GM12878 (cell line): ENCODE measurements around the gene KRT80. TPM values are rescaled to one million over a fixed set of nuclear protein-coding genes. Genes with fewer than 3 reads are reported as not detected.

Source experiments
- ATAC-seq: fragments of 200-7000 bp; cut with Tn5 transposase; 3 replicates; pipeline ENCODE4 v1.9.1; 2020; ENCODE audit warnings: mild to moderate bottlenecking, moderate library complexity
- BruUV-seq: library from RNA; stranded (reverse); fragments of 400-500 nt; replicated peaks from 2 replicates; lab custom pipeline; 2021; lab: Mats Ljungman, UMichigan
- CTCF ChIA-PET: fragments of 300-600 bp; sonication (Branson Sonifier 250); formaldehyde crosslinking; extraction: SDS; loops from one replicate; lab custom pipeline; 2021; ENCODE audit warnings: inconsistent platforms; lab: Yijun Ruan, JAX
- POLR2A ChIA-PET: fragments of 350-600 bp; formaldehyde crosslinking; extraction: SDS; loops from one replicate; lab custom pipeline; 2021; ENCODE audit warnings: inconsistent platforms; lab: Charles Lee
- RAD21 ChIA-PET: fragments of 300-600 bp; sonication (Branson Sonifier 250); formaldehyde crosslinking; loops from one replicate; lab custom pipeline; 2023; ENCODE audit warnings: antibody characterized with exemption; ENCODE audit not compliant: unreplicated experiment; lab: Charles Lee
- SMC1A ChIA-PET: fragments of 300-600 bp; sonication (Branson Sonifier 250); formaldehyde crosslinking; loops from one replicate; lab custom pipeline; 2023; ENCODE audit not compliant: unreplicated experiment, uncharacterized antibody; lab: Charles Lee
- DNase-seq: peaks from one replicate; pipeline ENCODE4 v3.0.0-alpha.2; 2011; ENCODE audit warnings: low read depth, low spot score
- FAIRE-seq: peaks from 3 replicates; lab custom pipeline; 2011; peaks lifted over from hg19 to GRCh38; lab: Jason Lieb, UNC
- H2AFZ ChIP-seq: 2 replicates; pipeline ENCODE4 v1.6.0; 2011; ENCODE audit warnings: low read depth, low read length, control low read depth; ENCODE audit not compliant: control insufficient read depth
- H3K27ac ChIP-seq: 2 replicates; pipeline ENCODE4 v1.5.1; 2011; ENCODE audit warnings: control low read depth; ENCODE audit not compliant: control insufficient read depth, insufficient read depth
- H3K27me3 ChIP-seq, 2 experiments: replicated peaks in 1 of 2; 2 replicates each; pipeline versions ENCODE4 v1.6.0 to v1.6.1; 2011; ENCODE audit warnings: low read length in 1 of 2; ENCODE audit not compliant: control insufficient read depth in 2 of 2, insufficient read depth in 2 of 2
- H3K36me3 ChIP-seq, 2 experiments: 2 replicates each; pipeline ENCODE4 v1.5.1; 2011; ENCODE audit warnings: low read length in 1 of 2; ENCODE audit not compliant: control insufficient read depth in 2 of 2, insufficient read depth in 2 of 2
- H3K4me1 ChIP-seq: 2 replicates; pipeline ENCODE4 v1.6.1; 2011; ENCODE audit warnings: mild to moderate bottlenecking, low read length, moderate library complexity, mixed read lengths; ENCODE audit not compliant: control insufficient read depth, insufficient read depth
- H3K4me2 ChIP-seq: 2 replicates; pipeline ENCODE4 v1.6.0; 2011; ENCODE audit warnings: control low read depth; ENCODE audit not compliant: control insufficient read depth, insufficient read depth
- H3K4me3 ChIP-seq: fragments of 200-600 bp; sonication (generic); 2 replicates; pipeline ENCODE4 v1.5.1; 2016
- H3K79me2 ChIP-seq: 2 replicates; pipeline ENCODE4 v1.6.0; 2011; ENCODE audit warnings: low read length; ENCODE audit not compliant: control insufficient read depth, insufficient read depth
- H3K9ac ChIP-seq: 2 replicates; pipeline ENCODE4 v1.8.0; 2011; ENCODE audit warnings: low read length, control low read depth, mixed read lengths; ENCODE audit not compliant: control insufficient read depth, insufficient read depth
- H3K9me3 ChIP-seq: replicated peaks from 3 replicates; pipeline ENCODE4 v1.5.1; 2011; ENCODE audit warnings: mild to moderate bottlenecking, low read length; ENCODE audit not compliant: control insufficient read depth, insufficient read depth
- H4K20me1 ChIP-seq: 2 replicates; pipeline ENCODE4 v1.6.0; 2011; ENCODE audit not compliant: control insufficient read depth, insufficient read depth
- BCL11A ChIP-seq: IDR thresholded peaks from 2 replicates; pipeline ENCODE4 v1.6.1; 2011; ENCODE audit warnings: low read depth, low read length
- E2F8 ChIP-seq: fragments of 450-650 bp; IDR thresholded peaks from 2 replicates; pipeline ENCODE4 v1.6.1; 2018; ENCODE audit warnings: mild to moderate bottlenecking, low read depth, moderate library complexity; ENCODE audit not compliant: partially characterized antibody
- HCFC1 ChIP-seq: fragments of 150-350 bp; IDR thresholded peaks from 2 replicates; pipeline ENCODE4 v1.6.1; 2014; ENCODE audit warnings: low read length
- IRF3 ChIP-seq: fragments of 450-650 bp; IDR thresholded peaks from 2 replicates; pipeline ENCODE4 v1.6.1; 2014; ENCODE audit warnings: mild to moderate bottlenecking
- IRF5 ChIP-seq: fragments of 450-650 bp; IDR thresholded peaks from 2 replicates; pipeline ENCODE4 v1.6.1; 2017; ENCODE audit warnings: borderline replicate concordance
- KDM1A ChIP-seq: fragments of 200-600 bp; sonication (generic); IDR thresholded peaks from 2 replicates; pipeline ENCODE4 v1.6.1; 2016; ENCODE audit warnings: borderline replicate concordance
- MLLT1 ChIP-seq: fragments of 450-650 bp; IDR thresholded peaks from 2 replicates; pipeline ENCODE4 v1.6.1; 2016; ENCODE audit warnings: mild to moderate bottlenecking
- MYB ChIP-seq: fragments of 150-350 bp; IDR thresholded peaks from 2 replicates; pipeline ENCODE4 v1.6.1; 2014; ENCODE audit warnings: mild to moderate bottlenecking, low read depth, low read length, borderline replicate concordance
- NBN ChIP-seq: fragments of 450-650 bp; IDR thresholded peaks from 2 replicates; pipeline ENCODE4 v1.6.1; 2016
- PAX5 ChIP-seq: IDR thresholded peaks from 2 replicates; pipeline ENCODE4 v1.6.1; 2011; ENCODE audit warnings: low read depth, low read length, borderline replicate concordance
- POLR2A ChIP-seq: IDR thresholded peaks from 2 replicates; pipeline ENCODE4 v1.6.1; 2011; ENCODE audit warnings: low read depth, mild to moderate bottlenecking, low read length
- POLR2AphosphoS2 ChIP-seq: IDR thresholded peaks from 2 replicates; pipeline ENCODE4 v1.6.1; 2011; ENCODE audit warnings: low read depth, mild to moderate bottlenecking, low read length, improper control_type of control experiment, moderate library complexity
- POLR2AphosphoS5 ChIP-seq: IDR thresholded peaks from 2 replicates; pipeline ENCODE4 v1.6.1; 2011; ENCODE audit warnings: mild to moderate bottlenecking, low read length, inconsistent platforms
- RELB ChIP-seq: fragments of 450-650 bp; IDR thresholded peaks from 2 replicates; pipeline ENCODE4 v1.6.1; 2017; ENCODE audit warnings: low read depth, mild to moderate bottlenecking, moderate library complexity
- RFX5 ChIP-seq: IDR thresholded peaks from 2 replicates; pipeline ENCODE4 v1.6.1; 2011; ENCODE audit warnings: low read depth, low read length, improper control_type of control experiment
- SPI1 ChIP-seq: IDR thresholded peaks from 2 replicates; pipeline ENCODE4 v1.6.1; 2011; ENCODE audit warnings: low read depth, mild to moderate bottlenecking, low read length, moderate library complexity, borderline replicate concordance; ENCODE audit not compliant: insufficient read depth
- YBX1 ChIP-seq: fragments of 450-650 bp; IDR thresholded peaks from 2 replicates; pipeline ENCODE4 v1.6.1; 2016; ENCODE audit warnings: antibody characterized with exemption
- ZNF24 ChIP-seq: fragments of 450-650 bp; IDR thresholded peaks from 2 replicates; pipeline ENCODE4 v1.6.1; 2017; ENCODE audit warnings: antibody characterized with exemption, mild to moderate bottlenecking
- ZSCAN29 ChIP-seq: fragments of 450-650 bp; IDR thresholded peaks from 2 replicates; pipeline ENCODE4 v1.6.1; 2017; ENCODE audit warnings: mild to moderate bottlenecking, moderate library complexity
- WGBS: methylation state at CpG from one replicate; pipeline ENCODE4 v1.1.6; 2016; ENCODE audit warnings: low lambda C conversion rate; ENCODE audit not compliant: insufficient replicate concordance, insufficient coverage; ENCODE audit errors: missing lambda C conversion rate; 5-methylcytosine and 5-hydroxymethylcytosine counted together
- in situ Hi-C: fragments of 300-500 bp; cut with MboI; formaldehyde crosslinking; loops from 9 replicates; pipeline ENCODE4 v1.14.3; 2018; ENCODE audit warnings: mixed read lengths
- intact Hi-C: fragments of 100-400 bp; cut with micrococcal nuclease; formaldehyde crosslinking; loops from one replicate; pipeline ENCODE4 v1.14.2; 2022; ENCODE audit not compliant: unreplicated experiment
- polyA plus RNA-seq, 11 experiments: library from polyadenylated mRNA; depleted of rRNA in 4 of 11; unstranded in 6 of 11; stranded (reverse) in 5 of 11; fragments of >200 nt; fragmentation: Nextera tagmentation in 4 of 11; fragmentation: Illumina TruSeq in 1 of 11; extraction: Ambion mirVana in 4 of 11; extraction: Trizol in 1 of 11; gene quantifications; 1 replicate in 1 of 11; 2 replicates in 10 of 11; pipeline versions ENCODE4 v1.2.1 to v1.2.3, GENCODE V29; 2011 to 2016; ENCODE audit warnings: inconsistent platforms in 2 of 11, missing spikeins in 2 of 11, low read depth in 1 of 11
- total RNA-seq, 4 experiments: library from RNA; depleted of rRNA in 3 of 4; stranded (reverse); fragments of >200 nt in 3 of 4; fragmentation: Illumina TruSeq in 1 of 4; extraction: Trizol in 1 of 4; gene quantifications; 2 replicates each; pipeline versions ENCODE4 v1.2.1 to v1.2.3, GENCODE V29; 2013 to 2021

The KRT80 gene
- total and polyA plus RNA-seq, 10 of the 15 experiments (the other 5 are each of a cell fraction or from before 2014, with no cell fraction given), result 0.01 TPM; not detected in 9

GRCh38 chr12:52228366-52228765 is 36.6 kb upstream of the KRT80 start:
- ChIA-PET SMC1A (no interaction called here), POLR2A (no interaction called here)
- H3K36me3 ChIP-seq, result no peaks in the 10 kb centered on the region
- H3K27ac ChIP-seq, result no peak overlapping the region
- no peak overlapping the region for H3K4me3 ChIP-seq
- no peak for ATAC-seq
- no peak overlapping the region for H3K4me2 ChIP-seq
- WGBS, result 13% methylated on average over 3 of the region's 3 CpGs
- no peak for TF ChIP-seq MLLT1
- TF ChIP-seq E2F8, result no peak
- TF ChIP-seq SPI1, result no peak
- TF ChIP-seq MYB, result no peak
- TF ChIP-seq ZSCAN29, result no peak
- no peak for TF ChIP-seq PAX5
- no peak for TF ChIP-seq POLR2AphosphoS2
- no peak for TF ChIP-seq POLR2AphosphoS5
- no peak for TF ChIP-seq IRF3
- no peak for TF ChIP-seq HCFC1
- TF ChIP-seq KDM1A, result no peak
- TF ChIP-seq NBN, result no peak
- no peak for TF ChIP-seq RELB
- TF ChIP-seq BCL11A, result no peak
- no peak for TF ChIP-seq POLR2A
- TF ChIP-seq RFX5, result no peak
- no peak for TF ChIP-seq YBX1
- no peak for TF ChIP-seq ZNF24
- no peak for TF ChIP-seq IRF5
- TF ChIP-seq, all 136 proteins: peak for 0
- intact Hi-C loops (no loop called here), in situ Hi-C loops (no loop called here)
- CTCF ChIA-PET, result interaction anchor here (0.6 kb wide), 1 partner anchor 72 kb away, joined by 3 read pairs; no protein-coding TSS in a partner anchor
- BruUV-seq, result no TSS peak
- DNase-seq, result no peak
- no peak for FAIRE-seq
- H2AFZ ChIP-seq, result no peak overlapping the region
- H3K9me3 ChIP-seq, result no peaks in the 10 kb centered on the region
- H3K4me1 ChIP-seq, result no peaks in the 10 kb centered on the region
- H4K20me1 ChIP-seq, result no peaks in the 10 kb centered on the region
- RAD21 ChIA-PET, result no interaction called here
- H3K27me3 ChIP-seq, result peaks cover 7 to 13% of the 10 kb centered on the region in 2 experiments; a peak in 3 of 4 replicates
- H3K9ac ChIP-seq, result no peak overlapping the region
- no peaks in the 10 kb centered on the region for H3K79me2 ChIP-seq
